ENCODE measurements around the gene PLEKHJ1.

DNA sequence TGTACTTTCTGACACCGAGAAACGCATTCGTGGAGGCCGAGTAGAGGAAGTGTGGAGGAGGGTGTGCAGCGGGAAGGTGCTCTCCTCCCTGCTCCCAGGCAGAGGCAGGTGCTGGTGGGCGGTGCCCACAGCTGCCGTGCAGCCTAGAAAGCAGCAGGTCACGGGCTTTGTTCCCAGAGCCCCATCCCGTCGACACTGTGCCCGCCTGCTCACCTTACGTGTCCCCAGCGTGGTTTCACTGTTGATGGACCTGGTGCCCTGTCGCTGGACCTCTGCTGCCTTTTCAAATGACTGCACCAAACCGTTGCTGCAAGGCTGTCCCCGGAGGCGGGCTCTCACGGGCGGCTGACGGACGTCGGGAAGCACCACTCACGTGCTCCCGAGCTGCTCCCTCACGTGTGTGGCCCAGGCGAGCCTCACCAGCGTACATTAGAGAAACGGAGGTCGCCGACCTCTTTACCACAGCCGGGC, 20.8 kb downstream of the PLEKHJ1 start:
- TF ChIP-seq JUND (CRISPR knock-in tag; IDR thresholded peaks at IDR 0.05): no peak
- no peak for TF ChIP-seq POLR2AphosphoS5 (IDR thresholded peaks at IDR 0.05; ENCODE audit: low read depth, low read length)
- TF ChIP-seq, protein P1, sequence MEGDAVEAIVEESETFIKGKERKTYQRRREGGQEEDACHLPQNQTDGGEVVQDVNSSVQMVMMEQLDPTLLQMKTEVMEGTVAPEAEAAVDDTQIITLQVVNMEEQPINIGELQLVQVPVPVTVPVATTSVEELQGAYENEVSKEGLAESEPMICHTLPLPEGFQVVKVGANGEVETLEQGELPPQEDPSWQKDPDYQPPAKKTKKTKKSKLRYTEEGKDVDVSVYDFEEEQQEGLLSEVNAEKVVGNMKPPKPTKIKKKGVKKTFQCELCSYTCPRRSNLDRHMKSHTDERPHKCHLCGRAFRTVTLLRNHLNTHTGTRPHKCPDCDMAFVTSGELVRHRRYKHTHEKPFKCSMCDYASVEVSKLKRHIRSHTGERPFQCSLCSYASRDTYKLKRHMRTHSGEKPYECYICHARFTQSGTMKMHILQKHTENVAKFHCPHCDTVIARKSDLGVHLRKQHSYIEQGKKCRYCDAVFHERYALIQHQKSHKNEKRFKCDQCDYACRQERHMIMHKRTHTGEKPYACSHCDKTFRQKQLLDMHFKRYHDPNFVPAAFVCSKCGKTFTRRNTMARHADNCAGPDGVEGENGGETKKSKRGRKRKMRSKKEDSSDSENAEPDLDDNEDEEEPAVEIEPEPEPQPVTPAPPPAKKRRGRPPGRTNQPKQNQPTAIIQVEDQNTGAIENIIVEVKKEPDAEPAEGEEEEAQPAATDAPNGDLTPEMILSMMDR (CRISPR knock-in tag; IDR thresholded peaks at IDR 0.05): no peak
- TF ChIP-seq CREM (IDR thresholded peaks at IDR 0.05): no peak
- no peak for TF ChIP-seq CREM (CRISPR knock-in tag; IDR thresholded peaks at IDR 0.05)
- no peak for TF ChIP-seq MIER3 (CRISPR knock-in tag; IDR thresholded peaks at IDR 0.05; ENCODE audit: borderline replicate concordance)
- TF ChIP-seq, protein P2, sequence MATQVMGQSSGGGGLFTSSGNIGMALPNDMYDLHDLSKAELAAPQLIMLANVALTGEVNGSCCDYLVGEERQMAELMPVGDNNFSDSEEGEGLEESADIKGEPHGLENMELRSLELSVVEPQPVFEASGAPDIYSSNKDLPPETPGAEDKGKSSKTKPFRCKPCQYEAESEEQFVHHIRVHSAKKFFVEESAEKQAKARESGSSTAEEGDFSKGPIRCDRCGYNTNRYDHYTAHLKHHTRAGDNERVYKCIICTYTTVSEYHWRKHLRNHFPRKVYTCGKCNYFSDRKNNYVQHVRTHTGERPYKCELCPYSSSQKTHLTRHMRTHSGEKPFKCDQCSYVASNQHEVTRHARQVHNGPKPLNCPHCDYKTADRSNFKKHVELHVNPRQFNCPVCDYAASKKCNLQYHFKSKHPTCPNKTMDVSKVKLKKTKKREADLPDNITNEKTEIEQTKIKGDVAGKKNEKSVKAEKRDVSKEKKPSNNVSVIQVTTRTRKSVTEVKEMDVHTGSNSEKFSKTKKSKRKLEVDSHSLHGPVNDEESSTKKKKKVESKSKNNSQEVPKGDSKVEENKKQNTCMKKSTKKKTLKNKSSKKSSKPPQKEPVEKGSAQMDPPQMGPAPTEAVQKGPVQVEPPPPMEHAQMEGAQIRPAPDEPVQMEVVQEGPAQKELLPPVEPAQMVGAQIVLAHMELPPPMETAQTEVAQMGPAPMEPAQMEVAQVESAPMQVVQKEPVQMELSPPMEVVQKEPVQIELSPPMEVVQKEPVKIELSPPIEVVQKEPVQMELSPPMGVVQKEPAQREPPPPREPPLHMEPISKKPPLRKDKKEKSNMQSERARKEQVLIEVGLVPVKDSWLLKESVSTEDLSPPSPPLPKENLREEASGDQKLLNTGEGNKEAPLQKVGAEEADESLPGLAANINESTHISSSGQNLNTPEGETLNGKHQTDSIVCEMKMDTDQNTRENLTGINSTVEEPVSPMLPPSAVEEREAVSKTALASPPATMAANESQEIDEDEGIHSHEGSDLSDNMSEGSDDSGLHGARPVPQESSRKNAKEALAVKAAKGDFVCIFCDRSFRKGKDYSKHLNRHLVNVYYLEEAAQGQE (IDR thresholded peaks at IDR 0.05; ENCODE audit: borderline replicate concordance in 1 of 2, low read depth in 1 of 2, low read length in 2 of 2): no peak
- TF ChIP-seq ADNP (CRISPR knock-in tag; IDR thresholded peaks at IDR 0.05): no peak
- TF ChIP-seq ZNF550 (CRISPR knock-in tag; IDR thresholded peaks at IDR 0.05; ENCODE audit: borderline replicate concordance): no peak
- no peak for TF ChIP-seq HNF4G (IDR thresholded peaks at IDR 0.05; ENCODE audit: borderline replicate concordance, low read depth, low read length)
- TF ChIP-seq HNF4G (CRISPR knock-in tag; IDR thresholded peaks at IDR 0.05; ENCODE audit: borderline replicate concordance, low read depth): no peak
- TF ChIP-seq ZNF777 (CRISPR knock-in tag; IDR thresholded peaks at IDR 0.05): no peak
- no peak for TF ChIP-seq ZNF644 (CRISPR knock-in tag; IDR thresholded peaks at IDR 0.05; ENCODE audit: low read depth)
- TF ChIP-seq, protein P3, sequence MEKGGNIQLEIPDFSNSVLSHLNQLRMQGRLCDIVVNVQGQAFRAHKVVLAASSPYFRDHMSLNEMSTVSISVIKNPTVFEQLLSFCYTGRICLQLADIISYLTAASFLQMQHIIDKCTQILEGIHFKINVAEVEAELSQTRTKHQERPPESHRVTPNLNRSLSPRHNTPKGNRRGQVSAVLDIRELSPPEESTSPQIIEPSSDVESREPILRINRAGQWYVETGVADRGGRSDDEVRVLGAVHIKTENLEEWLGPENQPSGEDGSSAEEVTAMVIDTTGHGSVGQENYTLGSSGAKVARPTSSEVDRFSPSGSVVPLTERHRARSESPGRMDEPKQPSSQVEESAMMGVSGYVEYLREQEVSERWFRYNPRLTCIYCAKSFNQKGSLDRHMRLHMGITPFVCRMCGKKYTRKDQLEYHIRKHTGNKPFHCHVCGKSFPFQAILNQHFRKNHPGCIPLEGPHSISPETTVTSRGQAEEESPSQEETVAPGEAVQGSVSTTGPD (CRISPR knock-in tag; IDR thresholded peaks at IDR 0.05): no peak
- TF ChIP-seq SALL2 (CRISPR knock-in tag; IDR thresholded peaks at IDR 0.05): no peak
- no peak for TF ChIP-seq ZEB1 (IDR thresholded peaks at IDR 0.05; ENCODE audit: insufficient replicate concordance, low read depth)
